HEK293 (cell line): ENCODE results near the gene LAG3.

Source experiments
- ATF2 ChIP-seq: fragments of 450-650 bp; formaldehyde crosslinking; IDR thresholded peaks from 2 replicates; pipeline ENCODE4 v1.5.1; 2016; ENCODE audit warnings: missing biosample characterization, missing genetic modification characterization, low read depth
- BCL11B ChIP-seq: fragments of 450-650 bp; formaldehyde crosslinking; IDR thresholded peaks from 2 replicates; pipeline ENCODE4 v1.5.1; 2016; ENCODE audit warnings: low read depth, missing biosample characterization, missing genetic modification characterization
- EGR2 ChIP-seq: fragments of 450-650 bp; formaldehyde crosslinking; IDR thresholded peaks from 2 replicates; pipeline ENCODE4 v1.5.1; 2016; ENCODE audit warnings: low read depth, missing biosample characterization, missing genetic modification characterization
- GLIS2 ChIP-seq: fragments of 450-650 bp; formaldehyde crosslinking; IDR thresholded peaks from 2 replicates; pipeline ENCODE4 v1.5.1; 2016; ENCODE audit warnings: missing biosample characterization, missing genetic modification characterization
- KLF7 ChIP-seq: fragments of 450-650 bp; formaldehyde crosslinking; IDR thresholded peaks from 2 replicates; pipeline ENCODE4 v1.5.1; 2016; ENCODE audit warnings: missing biosample characterization, missing genetic modification characterization, borderline replicate concordance
- OVOL3 ChIP-seq: fragments of 450-650 bp; formaldehyde crosslinking; IDR thresholded peaks from 2 replicates; pipeline ENCODE4 v1.5.1; 2016; ENCODE audit warnings: missing biosample characterization, missing genetic modification characterization
- REPIN1 ChIP-seq: fragments of 450-650 bp; formaldehyde crosslinking; IDR thresholded peaks from 2 replicates; pipeline ENCODE4 v1.5.1; 2017; ENCODE audit warnings: missing biosample characterization, missing genetic modification characterization, low read depth
- ZBTB1 ChIP-seq: fragments of 450-650 bp; formaldehyde crosslinking; IDR thresholded peaks from 2 replicates; pipeline ENCODE4 v1.5.1; 2016; ENCODE audit warnings: missing biosample characterization, missing genetic modification characterization
- ZBTB6 ChIP-seq: fragments of 450-650 bp; formaldehyde crosslinking; IDR thresholded peaks from 2 replicates; pipeline ENCODE4 v1.5.1; 2017; ENCODE audit warnings: missing biosample characterization, missing genetic modification characterization
- ZBTB7A ChIP-seq: fragments of 450-650 bp; formaldehyde crosslinking; IDR thresholded peaks from 2 replicates; pipeline ENCODE4 v1.5.1; 2016; ENCODE audit warnings: low read depth, missing biosample characterization, missing genetic modification characterization
- ZFP3 ChIP-seq: fragments of 450-650 bp; formaldehyde crosslinking; IDR thresholded peaks from 2 replicates; pipeline ENCODE4 v1.5.1; 2016; ENCODE audit warnings: low read depth, missing biosample characterization, missing genetic modification characterization
- ZIC2 ChIP-seq: fragments of 450-650 bp; formaldehyde crosslinking; IDR thresholded peaks from 2 replicates; pipeline ENCODE4 v1.5.1; 2016; ENCODE audit warnings: missing biosample characterization, missing genetic modification characterization
- ZNF10 ChIP-seq: fragments of 450-650 bp; formaldehyde crosslinking; IDR thresholded peaks from 2 replicates; pipeline ENCODE4 v1.5.1; 2017; ENCODE audit warnings: missing biosample characterization, missing genetic modification characterization
- ZNF18 ChIP-seq: fragments of 450-650 bp; formaldehyde crosslinking; IDR thresholded peaks from 2 replicates; pipeline ENCODE4 v1.5.1; 2016; ENCODE audit warnings: missing biosample characterization, missing genetic modification characterization
- ZNF184 ChIP-seq: fragments of 450-650 bp; IDR thresholded peaks from 2 replicates; pipeline ENCODE4 v1.5.1; 2018; ENCODE audit warnings: missing biosample characterization, mild to moderate bottlenecking, missing genetic modification characterization
- ZNF19 ChIP-seq: fragments of 450-650 bp; formaldehyde crosslinking; IDR thresholded peaks from 2 replicates; pipeline ENCODE4; 2016; ENCODE audit warnings: missing biosample characterization, missing genetic modification characterization, low read depth
- ZNF211 ChIP-seq: fragments of 450-650 bp; formaldehyde crosslinking; IDR thresholded peaks from 2 replicates; pipeline ENCODE4 v1.5.1; 2016; ENCODE audit warnings: low read depth, missing biosample characterization, missing genetic modification characterization
- ZNF23 ChIP-seq: fragments of 450-650 bp; formaldehyde crosslinking; IDR thresholded peaks from 2 replicates; pipeline ENCODE4 v1.5.1; 2016; ENCODE audit warnings: missing biosample characterization, missing genetic modification characterization, borderline replicate concordance
- ZNF324 ChIP-seq: fragments of 450-650 bp; formaldehyde crosslinking; IDR thresholded peaks from 2 replicates; pipeline ENCODE4 v1.5.1; 2016; ENCODE audit warnings: missing biosample characterization, missing genetic modification characterization
- ZNF391 ChIP-seq: fragments of 450-650 bp; formaldehyde crosslinking; IDR thresholded peaks from 2 replicates; pipeline ENCODE4 v1.5.1; 2016; ENCODE audit warnings: low read depth, missing biosample characterization, missing genetic modification characterization, borderline replicate concordance
- ZNF433 ChIP-seq: fragments of 450-650 bp; formaldehyde crosslinking; IDR thresholded peaks from 2 replicates; pipeline ENCODE4 v1.5.1; 2016; ENCODE audit warnings: missing biosample characterization, missing genetic modification characterization, low read depth
- ZNF501 ChIP-seq: fragments of 450-650 bp; formaldehyde crosslinking; IDR thresholded peaks from 2 replicates; pipeline ENCODE4 v1.5.1; 2016; ENCODE audit warnings: missing biosample characterization, missing genetic modification characterization
- ZNF544 ChIP-seq: fragments of 450-650 bp; formaldehyde crosslinking; IDR thresholded peaks from 2 replicates; pipeline ENCODE4 v1.5.0; 2017; ENCODE audit warnings: missing biosample characterization, missing genetic modification characterization
- ZNF548 ChIP-seq: fragments of 450-650 bp; formaldehyde crosslinking; IDR thresholded peaks from 2 replicates; pipeline ENCODE4 v1.5.1; 2016; ENCODE audit warnings: missing biosample characterization, missing genetic modification characterization
- ZNF610 ChIP-seq: fragments of 450-650 bp; formaldehyde crosslinking; IDR thresholded peaks from 2 replicates; pipeline ENCODE4 v1.5.1; 2016; ENCODE audit warnings: missing biosample characterization, missing genetic modification characterization, borderline replicate concordance
- ZNF654 ChIP-seq: fragments of 450-650 bp; formaldehyde crosslinking; IDR thresholded peaks from 2 replicates; pipeline ENCODE4 v1.5.1; 2016; ENCODE audit warnings: low read depth, missing biosample characterization, missing genetic modification characterization
- ZNF76 ChIP-seq: fragments of 450-650 bp; formaldehyde crosslinking; IDR thresholded peaks from 2 replicates; pipeline ENCODE4; 2016; ENCODE audit warnings: low read depth, missing biosample characterization, missing genetic modification characterization, borderline replicate concordance
- ZNF843 ChIP-seq: fragments of 450-650 bp; formaldehyde crosslinking; IDR thresholded peaks from 2 replicates; pipeline ENCODE4 v1.5.1; 2016; ENCODE audit warnings: missing biosample characterization, missing genetic modification characterization
- TF ChIP-seq, protein P1 (sequence below): fragments of 450-650 bp; formaldehyde crosslinking; IDR thresholded peaks from 2 replicates; pipeline ENCODE4 v1.5.1; 2016; ENCODE audit warnings: missing biosample characterization, missing genetic modification characterization
- TF ChIP-seq, protein P2 (sequence below): fragments of 450-650 bp; formaldehyde crosslinking; IDR thresholded peaks from 2 replicates; pipeline ENCODE4 v1.5.1; 2017; ENCODE audit warnings: missing biosample characterization, missing genetic modification characterization
- TF ChIP-seq, protein P3 (sequence below): fragments of 450-650 bp; formaldehyde crosslinking; IDR thresholded peaks from 2 replicates; pipeline ENCODE4 v1.5.1; 2016; ENCODE audit warnings: missing biosample characterization, missing genetic modification characterization

LAG3 gene

DNA sequence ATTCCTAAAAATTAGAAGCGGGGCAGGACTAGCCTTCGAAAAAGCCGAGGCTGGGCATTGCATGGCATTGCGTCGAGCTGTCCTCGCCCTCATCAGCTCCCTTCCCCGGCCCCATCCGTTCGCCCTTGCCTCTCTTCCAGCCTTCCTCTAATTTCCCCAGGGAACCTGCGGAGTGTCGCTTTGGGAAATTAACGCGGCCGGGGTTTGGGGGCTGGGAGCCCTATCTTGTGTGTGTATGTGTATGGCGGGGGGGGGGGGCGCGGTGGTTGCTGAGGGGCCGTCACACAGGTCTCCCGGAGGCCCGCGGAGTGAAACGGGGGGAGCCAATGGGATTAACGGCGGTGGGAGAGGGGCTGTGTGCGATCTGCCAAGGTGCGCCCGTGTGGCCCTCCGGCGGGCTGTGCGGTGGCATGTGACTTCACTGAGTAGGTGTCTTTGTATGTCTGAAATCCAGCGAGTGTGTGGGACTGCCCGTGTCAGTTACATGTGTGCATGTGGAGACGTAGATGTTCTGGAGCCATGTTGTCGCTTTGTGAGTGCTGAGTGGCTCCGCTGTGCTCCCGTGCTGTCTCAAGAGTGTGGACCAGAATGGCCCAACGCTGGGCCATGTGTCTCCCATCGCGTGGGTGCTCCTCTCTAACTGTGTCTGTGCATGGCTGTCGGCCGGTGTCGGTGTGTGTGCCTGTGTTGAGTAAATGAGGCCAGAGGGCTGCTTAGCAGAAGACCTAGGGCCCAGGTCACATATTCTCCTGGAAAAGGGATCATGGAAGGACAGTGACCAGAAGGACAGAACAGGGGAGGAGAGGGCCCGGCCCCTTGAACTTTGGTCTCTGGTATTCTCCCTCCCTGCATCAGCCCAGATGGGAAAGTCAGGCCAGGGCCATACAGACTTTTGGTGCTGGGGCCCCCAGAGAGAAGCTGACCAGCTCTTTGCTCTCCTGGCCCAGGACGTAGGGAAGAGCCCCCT, 4.7 kb upstream of the LAG3 start (continued):
- TF ChIP-seq ZNF654 (tag by site-specific recombination): no peak
- no peak; the same call in 1 of the 2 replicates for TF ChIP-seq ZNF76 (tag by site-specific recombination)
- no peak for TF ChIP-seq ZNF433 (tag by site-specific recombination)
- TF ChIP-seq BCL11B (tag by site-specific recombination): no peak
- TF ChIP-seq ZNF18: no peak
- no peak for TF ChIP-seq ZFP3 (tag by site-specific recombination)
- TF ChIP-seq, protein P1, sequence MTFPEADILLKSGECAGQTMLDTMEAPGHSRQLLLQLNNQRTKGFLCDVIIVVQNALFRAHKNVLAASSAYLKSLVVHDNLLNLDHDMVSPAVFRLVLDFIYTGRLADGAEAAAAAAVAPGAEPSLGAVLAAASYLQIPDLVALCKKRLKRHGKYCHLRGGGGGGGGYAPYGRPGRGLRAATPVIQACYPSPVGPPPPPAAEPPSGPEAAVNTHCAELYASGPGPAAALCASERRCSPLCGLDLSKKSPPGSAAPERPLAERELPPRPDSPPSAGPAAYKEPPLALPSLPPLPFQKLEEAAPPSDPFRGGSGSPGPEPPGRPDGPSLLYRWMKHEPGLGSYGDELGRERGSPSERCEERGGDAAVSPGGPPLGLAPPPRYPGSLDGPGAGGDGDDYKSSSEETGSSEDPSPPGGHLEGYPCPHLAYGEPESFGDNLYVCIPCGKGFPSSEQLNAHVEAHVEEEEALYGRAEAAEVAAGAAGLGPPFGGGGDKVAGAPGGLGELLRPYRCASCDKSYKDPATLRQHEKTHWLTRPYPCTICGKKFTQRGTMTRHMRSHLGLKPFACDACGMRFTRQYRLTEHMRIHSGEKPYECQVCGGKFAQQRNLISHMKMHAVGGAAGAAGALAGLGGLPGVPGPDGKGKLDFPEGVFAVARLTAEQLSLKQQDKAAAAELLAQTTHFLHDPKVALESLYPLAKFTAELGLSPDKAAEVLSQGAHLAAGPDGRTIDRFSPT (tag by site-specific recombination): no peak
- no peak for TF ChIP-seq ZNF324 (tag by site-specific recombination)
- TF ChIP-seq, protein P2, sequence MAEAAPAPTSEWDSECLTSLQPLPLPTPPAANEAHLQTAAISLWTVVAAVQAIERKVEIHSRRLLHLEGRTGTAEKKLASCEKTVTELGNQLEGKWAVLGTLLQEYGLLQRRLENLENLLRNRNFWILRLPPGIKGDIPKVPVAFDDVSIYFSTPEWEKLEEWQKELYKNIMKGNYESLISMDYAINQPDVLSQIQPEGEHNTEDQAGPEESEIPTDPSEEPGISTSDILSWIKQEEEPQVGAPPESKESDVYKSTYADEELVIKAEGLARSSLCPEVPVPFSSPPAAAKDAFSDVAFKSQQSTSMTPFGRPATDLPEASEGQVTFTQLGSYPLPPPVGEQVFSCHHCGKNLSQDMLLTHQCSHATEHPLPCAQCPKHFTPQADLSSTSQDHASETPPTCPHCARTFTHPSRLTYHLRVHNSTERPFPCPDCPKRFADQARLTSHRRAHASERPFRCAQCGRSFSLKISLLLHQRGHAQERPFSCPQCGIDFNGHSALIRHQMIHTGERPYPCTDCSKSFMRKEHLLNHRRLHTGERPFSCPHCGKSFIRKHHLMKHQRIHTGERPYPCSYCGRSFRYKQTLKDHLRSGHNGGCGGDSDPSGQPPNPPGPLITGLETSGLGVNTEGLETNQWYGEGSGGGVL (tag by site-specific recombination): no peak
- no peak for TF ChIP-seq ZNF544 (tag by site-specific recombination)
- TF ChIP-seq ZIC2 (tag by site-specific recombination): no peak
- TF ChIP-seq ZNF843 (tag by site-specific recombination): no peak; the same call in 1 of the 2 replicates
- TF ChIP-seq EGR2 (tag by site-specific recombination): peak; percentile 84
- no peak for TF ChIP-seq ZNF610
- TF ChIP-seq ZNF548 (tag by site-specific recombination): no peak
- TF ChIP-seq ZBTB7A (tag by site-specific recombination): 0 out of 2 replicates have a peak, but pooled peaks have one; percentile 32
- TF ChIP-seq ZNF23 (tag by site-specific recombination): no peak
- no peak; the same call in 1 of the 2 replicates for TF ChIP-seq ZNF501
- TF ChIP-seq KLF7 (tag by site-specific recombination): no peak
- TF ChIP-seq ZBTB1: no peak
- peak; percentile 90 for TF ChIP-seq ZBTB6
- TF ChIP-seq, protein P3, sequence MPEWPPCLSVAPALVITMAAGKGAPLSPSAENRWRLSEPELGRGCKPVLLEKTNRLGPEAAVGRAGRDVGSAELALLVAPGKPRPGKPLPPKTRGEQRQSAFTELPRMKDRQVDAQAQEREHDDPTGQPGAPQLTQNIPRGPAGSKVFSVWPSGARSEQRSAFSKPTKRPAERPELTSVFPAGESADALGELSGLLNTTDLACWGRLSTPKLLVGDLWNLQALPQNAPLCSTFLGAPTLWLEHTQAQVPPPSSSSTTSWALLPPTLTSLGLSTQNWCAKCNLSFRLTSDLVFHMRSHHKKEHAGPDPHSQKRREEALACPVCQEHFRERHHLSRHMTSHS (tag by site-specific recombination): no peak
- no peak for TF ChIP-seq ZNF10
- TF ChIP-seq ZNF391 (tag by site-specific recombination): no peak
- 0 out of 2 replicates have a peak, but pooled peaks have one; percentile 53 for TF ChIP-seq REPIN1 (tag by site-specific recombination)
- no peak for TF ChIP-seq OVOL3 (tag by site-specific recombination)
- no peak for TF ChIP-seq ZNF184 (tag by site-specific recombination)
- no peak for TF ChIP-seq ZNF19 (tag by site-specific recombination)
- peak; percentile 60 for TF ChIP-seq GLIS2 (tag by site-specific recombination)
- no peak for TF ChIP-seq ZNF211 (tag by site-specific recombination)
- TF ChIP-seq ATF2 (tag by site-specific recombination): no peak
